ENCODE measurements around the gene THRSP. TPM values are rescaled to one million over a fixed set of nuclear protein-coding genes. Genes with fewer than 3 reads are reported as not detected.

Gene THRSP
- total RNA-seq, 1 experiment from 2014 or later, result not detected

- no peaks in the 10 kb centered on the region for H3K9me3 Mint-ChIP-seq
- H4K91ac ChIP-seq (ENCODE audit: insufficient read length, low read depth, low read length), result no peak overlapping the region
- H3K27me3 ChIP-seq (ENCODE audit: insufficient read depth, low read length), result no peaks in the 10 kb centered on the region
- H3K9me3 ChIP-seq (ENCODE audit: control insufficient read depth, low read depth, low read length), result no peaks in the 10 kb centered on the region
- no peak overlapping the region for H3K4me3 Mint-ChIP-seq
- H4K20me1 ChIP-seq (ENCODE audit: control insufficient read depth, insufficient read depth, insufficient read length), result no peaks in the 10 kb centered on the region
- H2BK12ac ChIP-seq (ENCODE audit: insufficient read length, low read depth, low read length), result no peak overlapping the region
- H3K27ac ChIP-seq (ENCODE audit: insufficient read length, low read depth, low read length), result no peak overlapping the region
- no peak overlapping the region for H3K56ac ChIP-seq (ENCODE audit: insufficient read length, low read depth, low read length)
- H2AK5ac ChIP-seq (ENCODE audit: insufficient read length, low read length), result no peak overlapping the region
- H3K23ac ChIP-seq (ENCODE audit: insufficient read length, low read depth, low read length), result no peak overlapping the region
- no peaks in the 10 kb centered on the region for H3K27me3 Mint-ChIP-seq (ENCODE audit: low read depth)
- H4K5ac ChIP-seq (ENCODE audit: insufficient read length, low read depth, low read length), result no peak overlapping the region
- no peak for TF ChIP-seq CTCF (conservative IDR thresholded peaks at IDR 0.05)
- no peak overlapping the region for H4K8ac ChIP-seq (replicated peaks; ENCODE audit: insufficient read length, low read depth, low read length)
- no peak overlapping the region for H2BK120ac ChIP-seq (ENCODE audit: low read depth, low read length, poor library complexity, severe bottlenecking)
- no peak overlapping the region for H3K18ac ChIP-seq (ENCODE audit: insufficient read length, low read depth, low read length)
- no peak overlapping the region for H2BK5ac ChIP-seq (ENCODE audit: insufficient read length, low read length)
- no peak for DNase-seq
- no peak overlapping the region for H3T11ph ChIP-seq (ENCODE audit: low read length)
- H3K36me3 Mint-ChIP-seq (ENCODE audit: insufficient read depth in 1 of 3, low read depth in 3 of 3), result no peaks in the 10 kb centered on the region
- H2AFZ ChIP-seq (ENCODE audit: low read length), result no peak overlapping the region
- H3K14ac ChIP-seq (ENCODE audit: insufficient read depth, low read length), result no peak overlapping the region
- H3K79me2 ChIP-seq (ENCODE audit: insufficient read depth, low read length), result no peaks in the 10 kb centered on the region
- peaks cover 3% of the 10 kb centered on the region; the same call in 1 of the 2 replicates for H3K4me1 ChIP-seq (ENCODE audit: insufficient read depth, low read length)
- no peak overlapping the region for H3K4me2 ChIP-seq (ENCODE audit: insufficient read depth, insufficient read length, low read length)
- no peaks in the 10 kb centered on the region for H3K79me1 ChIP-seq (ENCODE audit: insufficient read depth, low read depth, low read length, poor library complexity, severe bottlenecking)
- H3K4me1 Mint-ChIP-seq, result peaks cover 3 to 4% of the 10 kb centered on the region in 2 experiments
- no CpG with 5 or more reads among the region's 3 CpGs for WGBS (ENCODE audit: extremely low coverage, insufficient read length, low lambda C conversion rate)
- H3K23me2 ChIP-seq (ENCODE audit: insufficient read length, low read depth, low read length, poor library complexity, severe bottlenecking), result no peaks in the 10 kb centered on the region
- H3K9ac ChIP-seq (ENCODE audit: extremely low read depth, insufficient read length, low read length), result no peak overlapping the region
- no peak overlapping the region for H3K27ac Mint-ChIP-seq
- H2BK20ac ChIP-seq (ENCODE audit: low read depth, low read length, poor library complexity, severe bottlenecking), result no peak overlapping the region
- no peak overlapping the region for H2BK15ac ChIP-seq (ENCODE audit: low read depth, low read length)
- H3K4ac ChIP-seq (ENCODE audit: low read depth, low read length), result no peak overlapping the region
These were observed 7.6 kb upstream of the THRSP start for GRCh38 chr11:78056093-78056492.

All from H9 (cell line).